K562 (cell line): ENCODE measurements around the gene CHAF1A. TPM values are rescaled to one million over a fixed set of nuclear protein-coding genes. Genes with fewer than 3 reads are reported as not detected.

Experiments
- ATAC-seq: fragments of 200-7000 bp; cut with Tn5 transposase; 3 replicates; pipeline ENCODE4 v1.9.1; 2020; ENCODE audit warnings: moderate library complexity
- BruUV-seq: library from RNA; stranded (reverse); fragments of 400-500 nt; replicated peaks from 2 replicates; lab custom pipeline; 2021; lab: Mats Ljungman, UMichigan
- CTCF ChIA-PET: fragments of 300-600 bp; formaldehyde crosslinking; extraction: SDS; loops from one replicate; lab custom pipeline; 2021; ENCODE audit warnings: low intra/inter-chr PET ratio; lab: Yijun Ruan, JAX
- POLR2A ChIA-PET: fragments of 300-600, 350-650 bp; sonication (Branson Sonifier 250); formaldehyde crosslinking; extraction: SDS; loops from one replicate; lab custom pipeline; 2021; ENCODE audit warnings: antibody characterized with exemption, inconsistent platforms; lab: Yijun Ruan, JAX
- DNase-seq, 4 experiments: peaks; one replicate each; pipeline versions ENCODE4 v3.0.0 to v3.0.0-alpha.2; 2011 to 2018; ENCODE audit warnings: low spot score in 3 of 4, mixed read lengths in 3 of 4; ENCODE audit errors: extremely low read depth in 1 of 4
- FAIRE-seq: peaks from 2 replicates; lab custom pipeline; 2011; peaks lifted over from hg19 to GRCh38; lab: Jason Lieb, UNC
- H2AFZ ChIP-seq: 2 replicates; pipeline ENCODE4 v1.6.0; 2011; ENCODE audit warnings: low read depth, low read length, control low read depth, inconsistent platforms
- H3K27ac ChIP-seq: fragments of 200-600 bp; 3 replicates; pipeline ENCODE4 v1.8.0; 2011; ENCODE audit warnings: low read depth, mild to moderate bottlenecking, control low read depth, inconsistent platforms, low read length, moderate library complexity, mixed read lengths; ENCODE audit errors: extremely low read depth
- H3K27me3 ChIP-seq, 2 experiments: fragments of 300-600 bp in 1 of 2; 2 replicates in 1 of 2; 3 replicates in 1 of 2; pipeline versions ENCODE4 v1.6.0 to v1.8.0; 2011; ENCODE audit warnings: inconsistent platforms in 2 of 2, low read length in 2 of 2, mild to moderate bottlenecking in 1 of 2, mixed read lengths in 1 of 2, moderate library complexity in 1 of 2; ENCODE audit not compliant: control insufficient read depth in 2 of 2, insufficient read depth in 2 of 2
- H3K36me3 ChIP-seq: fragments of 300-600 bp; 3 replicates; pipeline ENCODE4 v1.8.0; 2011; ENCODE audit warnings: mild to moderate bottlenecking, low read length, inconsistent platforms; ENCODE audit not compliant: control insufficient read depth, insufficient read depth
- H3K4me1 ChIP-seq, 2 experiments: fragments of 200-600 bp in 1 of 2; replicated peaks in 1 of 2; 2 replicates in 1 of 2; 3 replicates in 1 of 2; pipeline versions ENCODE4 v1.5.1 to v1.8.0; 2011; ENCODE audit warnings: inconsistent platforms in 2 of 2, low read length in 2 of 2, mild to moderate bottlenecking in 1 of 2, mixed read lengths in 1 of 2, moderate library complexity in 1 of 2; ENCODE audit not compliant: control insufficient read depth in 2 of 2, insufficient read depth in 2 of 2
- H3K4me2 ChIP-seq: 2 replicates; pipeline ENCODE4 v1.6.1; 2011; ENCODE audit warnings: low read length, control low read depth, inconsistent platforms, mixed read lengths; ENCODE audit not compliant: insufficient read depth
- H3K4me3 ChIP-seq: fragments of 200-600 bp; sonication (generic), shearing (Covaris generic); 2 replicates; pipeline ENCODE4 v1.5.1; 2016; ENCODE audit warnings: control low read depth, inconsistent platforms
- H3K79me2 ChIP-seq: fragments of 200-600 bp; 3 replicates; pipeline ENCODE4 v1.8.0; 2011; ENCODE audit warnings: low read length, inconsistent platforms; ENCODE audit not compliant: control insufficient read depth, insufficient read depth
- H3K9ac ChIP-seq, 2 experiments: 2 replicates each; pipeline versions ENCODE4 v1.6.0 to v1.6.1; 2011; ENCODE audit warnings: low read depth in 2 of 2, low read length in 2 of 2, control low read depth in 1 of 2, inconsistent platforms in 1 of 2, mild to moderate bottlenecking in 1 of 2, mixed read lengths in 1 of 2; ENCODE audit not compliant: insufficient read depth in 1 of 2
- H3K9me1 ChIP-seq: one replicate; pipeline ENCODE4 v1.6.0; 2011; ENCODE audit warnings: inconsistent platforms, mild to moderate bottlenecking, low read length, moderate library complexity; ENCODE audit not compliant: control insufficient read depth, insufficient read depth
- H3K9me3 ChIP-seq: replicated peaks from 2 replicates; pipeline ENCODE4 v1.5.1; 2011; ENCODE audit warnings: low read depth, low read length, inconsistent platforms; ENCODE audit not compliant: control insufficient read depth, insufficient read depth
- H4K20me1 ChIP-seq: replicated peaks from 2 replicates; pipeline ENCODE4 v1.6.1; 2011; ENCODE audit warnings: low read length, inconsistent platforms, mixed read lengths; ENCODE audit not compliant: control insufficient read depth, insufficient read depth
- HNRNPLL ChIP-seq: fragments of 200-400 bp; formaldehyde crosslinking; IDR thresholded peaks from 2 replicates; pipeline ENCODE4 v1.6.1; 2017; ENCODE audit warnings: low read length, low read depth, mild to moderate bottlenecking; ENCODE audit not compliant: poor library complexity, severe bottlenecking
- MXD1 ChIP-seq: fragments of 250-450 bp; sonication (Bioruptor Pico); IDR thresholded peaks from 2 replicates; pipeline ENCODE4 v1.8.0; 2021; ENCODE audit warnings: borderline replicate concordance, mild to moderate bottlenecking, moderate library complexity; ENCODE audit not compliant: poor library complexity, severe bottlenecking
- POLR2A ChIP-seq: fragments of 450-650 bp; conservative IDR thresholded peaks from 2 replicates; pipeline ENCODE4 v1.6.1; 2016
- POLR2AphosphoS5 ChIP-seq: IDR thresholded peaks from 2 replicates; pipeline ENCODE4 v1.6.1; 2011; ENCODE audit warnings: mild to moderate bottlenecking, low read depth, low read length, moderate library complexity; ENCODE audit not compliant: control insufficient read depth, insufficient read depth
- POLR2G ChIP-seq: fragments of 200-400 bp; formaldehyde crosslinking; IDR thresholded peaks from 2 replicates; pipeline ENCODE4 v1.6.1; 2017; ENCODE audit warnings: low read depth, mild to moderate bottlenecking, antibody characterized with exemption, low read length, moderate library complexity
- RBFOX2 ChIP-seq: fragments of 200-400 bp; formaldehyde crosslinking; IDR thresholded peaks from 2 replicates; pipeline ENCODE4 v1.6.1; 2017; ENCODE audit warnings: low read depth, mild to moderate bottlenecking, low read length, moderate library complexity
- RBM22 ChIP-seq: fragments of 200-400 bp; formaldehyde crosslinking; IDR thresholded peaks from 2 replicates; pipeline ENCODE4 v1.6.1; 2018; ENCODE audit warnings: low read length, low read depth; ENCODE audit not compliant: poor library complexity, severe bottlenecking
- WGBS: fragments of 100-300 bp; shearing (Covaris generic); methylation state at CpG from one replicate; pipeline ENCODE4 v1.1.6; 2016; ENCODE audit warnings: low coverage, mixed read lengths; ENCODE audit not compliant: insufficient coverage; ENCODE audit errors: missing lambda C conversion rate; 5-methylcytosine and 5-hydroxymethylcytosine counted together
- in situ Hi-C: fragments of 300-500 bp; cut with MboI; formaldehyde crosslinking; loops from 4 replicates; pipeline ENCODE4 v1.15.0; 2018; ENCODE audit warnings: inconsistent platforms, mixed read lengths
- intact Hi-C: fragments of 100-400 bp; cut with micrococcal nuclease; formaldehyde crosslinking; loops from 2 replicates; pipeline ENCODE4 v1.14.2; 2022
- polyA plus RNA-seq, 8 experiments: library from polyadenylated mRNA; depleted of rRNA in 4 of 8; stranded (reverse) in 5 of 8; unstranded in 3 of 8; fragments of >200 nt; fragmentation: Nextera tagmentation in 2 of 8; fragmentation: Illumina TruSeq in 1 of 8; extraction: Ambion mirVana in 2 of 8; extraction: Trizol in 1 of 8; gene quantifications; 2 replicates each; pipeline versions ENCODE4 v1.2.1 to v1.2.3, GENCODE V29; 2011 to 2014; ENCODE audit warnings: inconsistent platforms in 1 of 8, missing spikeins in 1 of 8
- total RNA-seq, 7 experiments: library from RNA; depleted of rRNA in 6 of 7; stranded (reverse); fragments of >200 nt in 6 of 7; fragmentation: Illumina TruSeq in 2 of 7; extraction: Trizol in 2 of 7; gene quantifications; 2 replicates each; pipeline versions ENCODE4 v1.2.1 to v1.2.3, GENCODE V29; 2011 to 2021; ENCODE audit warnings: low replicate concordance in 1 of 7

The CHAF1A gene
- total and polyA plus RNA-seq, 9 of the 15 experiments (the other 6 are each of a cell fraction or from before 2014, with no cell fraction given) = 1.6 to 86.9 (median 45.2) TPM

- Histone ChIP-seq H3K27ac (no peak overlapping the region), H3K9me1 (no peaks in the 10 kb centered on the region), H3K4me1 (peaks cover 0 to 73% of the 10 kb centered on the region in 2 experiments; a peak in 2 of 5 replicates), H3K9ac (peak overlapping the region in 1 of 2 experiments; percentile 73; a peak in 2 of 4 replicates), H3K36me3 (peaks cover 69% of the 10 kb centered on the region; the same call in 2 of the 3 replicates), H2AFZ (no peak overlapping the region), H3K4me3 (no peak overlapping the region), H3K27me3 (no peaks in the 10 kb centered on the region), H4K20me1 (0 out of 2 replicates have a peak, but pooled peaks cover 4% of the 10 kb centered on the region), H3K79me2 (no peaks in the 10 kb centered on the region), H3K9me3 (no peaks in the 10 kb centered on the region), H3K4me2 (no peak overlapping the region)
- 83% methylated on average over 13 of the region's 13 CpGs for WGBS
- no peak for FAIRE-seq
- TF ChIP-seq HNRNPLL (no peak), POLR2A (peak; percentile 20; the same call in 1 of the 2 replicates), RBM22 (peak; percentile 21), POLR2AphosphoS5 (peak; percentile 29; the same call in 1 of the 2 replicates), MXD1 (CRISPR knock-in tag) (no peak), POLR2G (peak; percentile 78), RBFOX2 (peak; percentile 46)
- in situ Hi-C loops (no loop called here), intact Hi-C loops (no loop called here)
- no peak for DNase-seq
- peak; percentile 57 for ATAC-seq
- CTCF ChIA-PET = no interaction called here
- no TSS peak for BruUV-seq
- POLR2A ChIA-PET = interaction anchor here (0.6 to 4.8 kb wide), 5 partner anchors 10 to 37 kb away, joined by 3 to 29 read pairs (median 6); no protein-coding TSS in a partner anchor
Measured at GRCh38 chr19:4359627-4360000, 42.8 kb upstream of the CHAF1A start.
